ENCODE measurements around the gene USP33. TPM values are rescaled to one million over a fixed set of nuclear protein-coding genes. Genes with fewer than 3 reads are reported as not detected.

The USP33 gene
- total RNA-seq, 4 donors from 2014 or later = 50.9 to 90.5 (median 69.4) TPM

GRCh38 chr1:77659879-77660593 is 99.6 kb downstream of the USP33 start:
- 87 to 100% methylated on average over 4 of the region's 4 CpGs for WGBS, 2 donors (ENCODE audit: low coverage in 1 of 2)
- H3K4me3 ChIP-seq = no peak overlapping the region

GRCh38 chr1:77658271-77658670 is 101.4 kb downstream of the USP33 start:
- 95 to 96% methylated on average over 4 to 6 of the region's 6 CpGs for WGBS, 2 donors (ENCODE audit: low coverage in 1 of 2)
- H3K9me3 ChIP-seq = no peaks in the 10 kb centered on the region
- DNase-seq = no peak
- H3K27ac ChIP-seq = no peak overlapping the region
- H3K4me3 ChIP-seq = no peak overlapping the region
- H3K27me3 ChIP-seq = no peaks in the 10 kb centered on the region
- in situ Hi-C loops (cut with MboI; ENCODE audit: low pct_ligation_motif_present in 1 of 4, low pct_unique_long_range_greater_than_20kb in 1 of 4, low sequenced_read_pairs in 3 of 4) (no loop called here), intact Hi-C loops (cut with DNase I; ENCODE audit: low total_unique reads) (no loop called here)
- no peaks in the 10 kb centered on the region for H3K4me1 ChIP-seq
- no peaks in the 10 kb centered on the region for H3K36me3 ChIP-seq
- TF ChIP-seq POLR2AphosphoS5 (IDR thresholded peaks at IDR 0.05) = no peak
- no peak for TF ChIP-seq POLR2A (IDR thresholded peaks at IDR 0.05)
- no peak for TF ChIP-seq CTCF (IDR thresholded peaks at IDR 0.05)
- no peak for TF ChIP-seq EP300 (IDR thresholded peaks at IDR 0.05; ENCODE audit: low read depth)

More at GRCh38 chr1:77659879-77660593, 99.6 kb downstream of the USP33 start:
- peaks cover 0 to 5% (median 0%) of the 10 kb centered on the region in 4 donors for H3K4me1 ChIP-seq
- no peaks in the 10 kb centered on the region for H3K36me3 ChIP-seq
- intact Hi-C loops (cut with DNase I; ENCODE audit: low total_unique reads) = no loop called here
- in situ Hi-C loops (cut with MboI; ENCODE audit: low pct_ligation_motif_present in 1 of 4, low pct_unique_long_range_greater_than_20kb in 1 of 4, low sequenced_read_pairs in 3 of 4) = no loop called here
- no peak for DNase-seq
- H3K9me3 ChIP-seq = no peaks in the 10 kb centered on the region
- TF ChIP-seq POLR2AphosphoS5 (IDR thresholded peaks at IDR 0.05) (no peak), EP300 (IDR thresholded peaks at IDR 0.05; ENCODE audit: low read depth) (no peak), POLR2A (IDR thresholded peaks at IDR 0.05) (no peak), CTCF (IDR thresholded peaks at IDR 0.05) (no peak)
- no peaks in the 10 kb centered on the region for H3K27me3 ChIP-seq
- H3K27ac ChIP-seq = no peak overlapping the region

- H3K9me3 ChIP-seq = no peaks in the 10 kb centered on the region
- peaks cover 0 to 4% (median 0%) of the 10 kb centered on the region in 4 donors for H3K36me3 ChIP-seq
- H3K27ac ChIP-seq = no peak overlapping the region
- intact Hi-C loops (cut with DNase I; ENCODE audit: low total_unique reads) = no loop called here
- DNase-seq = no peak
- TF ChIP-seq POLR2AphosphoS5 (IDR thresholded peaks at IDR 0.05) (no peak), POLR2A (IDR thresholded peaks at IDR 0.05) (no peak), EP300 (IDR thresholded peaks at IDR 0.05; ENCODE audit: low read depth) (no peak), CTCF (IDR thresholded peaks at IDR 0.05) (no peak)
- H3K4me3 ChIP-seq = no peak overlapping the region
- in situ Hi-C loops (cut with MboI; ENCODE audit: low pct_ligation_motif_present in 1 of 4, low pct_unique_long_range_greater_than_20kb in 1 of 4, low sequenced_read_pairs in 3 of 4) = no loop called here
- peaks cover 0 to 8% (median 2%) of the 10 kb centered on the region in 4 donors for H3K4me1 ChIP-seq
- no peaks in the 10 kb centered on the region for H3K27me3 ChIP-seq
- 47 to 63% methylated on average over 1 to 2 of the region's 2 CpGs for WGBS, 2 donors (ENCODE audit: low coverage in 1 of 2)
Measured at GRCh38 chr1:77655431-77655974, 104.1 kb downstream of the USP33 start.

GRCh38 chr1:77652970-77653516 is 106.6 kb downstream of the USP33 start:
- WGBS, 2 donors (ENCODE audit: low coverage in 1 of 2) = 79 to 83% methylated on average over 6 of the region's 6 CpGs
- no peak for DNase-seq
- H3K36me3 ChIP-seq = peaks cover 0 to 4% (median 0%) of the 10 kb centered on the region in 4 donors
- in situ Hi-C loops (cut with MboI; ENCODE audit: low pct_ligation_motif_present in 1 of 4, low pct_unique_long_range_greater_than_20kb in 1 of 4, low sequenced_read_pairs in 3 of 4) (no loop called here), intact Hi-C loops (cut with DNase I; ENCODE audit: low total_unique reads) (no loop called here)
- peaks cover 9 to 12% of the 10 kb centered on the region in 2 donors for H3K9me3 ChIP-seq
- H3K27ac ChIP-seq = no peak overlapping the region
- H3K4me3 ChIP-seq = no peak overlapping the region
- H3K27me3 ChIP-seq = no peaks in the 10 kb centered on the region
- H3K4me1 ChIP-seq = peaks cover 0 to 8% (median 2%) of the 10 kb centered on the region in 4 donors
- no peak for TF ChIP-seq CTCF (IDR thresholded peaks at IDR 0.05)
- TF ChIP-seq EP300 (IDR thresholded peaks at IDR 0.05; ENCODE audit: low read depth) = no peak
- no peak for TF ChIP-seq POLR2A (IDR thresholded peaks at IDR 0.05)
- TF ChIP-seq POLR2AphosphoS5 (IDR thresholded peaks at IDR 0.05) = no peak
